Keratinocyte (primary cell): ENCODE results near the gene CLSTN2. TPM values are rescaled to one million over a fixed set of nuclear protein-coding genes. Genes with fewer than 3 reads are reported as not detected.

Source experiments
- DNase-seq: peaks from one replicate; pipeline ENCODE4 v3.0.0-alpha.2; 2011; ENCODE audit warnings: low read depth, missing footprints, low spot score
- FAIRE-seq: peaks from 2 replicates; lab custom pipeline; 2011; peaks lifted over from hg19 to GRCh38; lab: Jason Lieb, UNC
- H2AFZ ChIP-seq: 2 replicates; pipeline ENCODE4 v1.6.0; 2012; ENCODE audit warnings: low read length, control low read depth, inconsistent platforms; ENCODE audit not compliant: control insufficient read depth
- H3K27ac ChIP-seq: 2 replicates; pipeline ENCODE4 v1.5.1; 2011; ENCODE audit warnings: low read length; ENCODE audit not compliant: control insufficient read depth, insufficient read depth
- H3K27me3 ChIP-seq: 3 replicates; pipeline ENCODE4 v1.6.0; 2011; ENCODE audit warnings: low read length; ENCODE audit not compliant: control insufficient read depth, insufficient read depth; ENCODE audit errors: extremely low read depth
- H3K36me3 ChIP-seq, 2 experiments: 2 replicates in 1 of 2; 3 replicates in 1 of 2; pipeline ENCODE4 v1.5.1; 2011; ENCODE audit warnings: low read length in 2 of 2, mild to moderate bottlenecking in 1 of 2; ENCODE audit not compliant: control insufficient read depth in 2 of 2, insufficient read depth in 2 of 2; ENCODE audit errors: extremely low read depth in 1 of 2
- H3K4me1 ChIP-seq: 3 replicates; pipeline ENCODE4 v1.5.1; 2011; ENCODE audit warnings: low read length; ENCODE audit not compliant: control insufficient read depth, insufficient read depth; ENCODE audit errors: extremely low read depth
- H3K4me2 ChIP-seq: 3 replicates; pipeline ENCODE4 v1.6.0; 2011; ENCODE audit warnings: low read depth, low read length; ENCODE audit not compliant: control insufficient read depth, insufficient read depth; ENCODE audit errors: extremely low read depth
- H3K4me3 ChIP-seq, 3 experiments: fragments of 200-600 bp in 1 of 3; sonication (generic) in 1 of 3; 2 replicates in 2 of 3; 3 replicates in 1 of 3; pipeline ENCODE4 v1.5.1; 2011 to 2016; ENCODE audit warnings: low read length in 3 of 3, mild to moderate bottlenecking in 3 of 3, control low read depth in 2 of 3, inconsistent platforms in 1 of 3, low read depth in 1 of 3, mixed read lengths in 1 of 3, mixed run types in 1 of 3, moderate library complexity in 1 of 3; ENCODE audit not compliant: control insufficient read depth in 2 of 3, insufficient read depth in 2 of 3; ENCODE audit errors: extremely low read depth in 1 of 3
- H3K79me2 ChIP-seq: 2 replicates; pipeline ENCODE4 v1.6.0; 2012; ENCODE audit warnings: low read length; ENCODE audit not compliant: control insufficient read depth, insufficient read depth
- H3K9ac ChIP-seq: 3 replicates; pipeline ENCODE4 v1.6.0; 2011; ENCODE audit warnings: low read length; ENCODE audit not compliant: control insufficient read depth, insufficient read depth; ENCODE audit errors: extremely low read depth
- H3K9me1 ChIP-seq: 3 replicates; pipeline ENCODE4 v1.6.0; 2011; ENCODE audit warnings: low read length; ENCODE audit not compliant: control insufficient read depth, insufficient read depth; ENCODE audit errors: extremely low read depth
- H3K9me3 ChIP-seq: 2 replicates; pipeline ENCODE4 v1.5.1; 2012; ENCODE audit warnings: low read depth, low read length; ENCODE audit not compliant: control insufficient read depth
- H4K20me1 ChIP-seq: 3 replicates; pipeline ENCODE4 v1.6.0; 2011; ENCODE audit warnings: low read length; ENCODE audit not compliant: control insufficient read depth, insufficient read depth; ENCODE audit errors: extremely low read depth
- EZH2 ChIP-seq: IDR thresholded peaks from one replicate; pipeline ENCODE4 v1.6.1; 2012; ENCODE audit warnings: inconsistent platforms, mild to moderate bottlenecking, low read length, moderate library complexity
- dilution Hi-C: fragments of 300-500 bp; cut with MboI; formaldehyde crosslinking; loops from one replicate; pipeline ENCODE4 v1.7.0; 2020; ENCODE audit warnings: low sequenced_read_pairs; ENCODE audit not compliant: extremely low pct_ligation_motif_present
- polyA plus RNA-seq, 5 experiments: library from polyadenylated mRNA; depleted of rRNA in 3 of 5; stranded (reverse) in 3 of 5; stranded (forward) in 1 of 5; unstranded in 1 of 5; fragments of >200 nt; gene quantifications; 1 replicate in 1 of 5; 2 replicates in 3 of 5; 3 replicates in 1 of 5; pipeline versions ENCODE4 v1.2.1 to v1.2.3, GENCODE V29; 2011 to 2012; ENCODE audit warnings: missing spikeins in 2 of 5, low read depth in 1 of 5, low replicate concordance in 1 of 5
- TF ChIP-seq, protein P1 (sequence below), 3 experiments: IDR thresholded peaks in 1 of 3; conservative IDR thresholded peaks in 1 of 3; optimal IDR thresholded peaks in 1 of 3; 2 replicates in 2 of 3; 3 replicates in 1 of 3; pipeline versions ENCODE3 to v1.5.1; 2011; ENCODE audit warnings: low read length in 3 of 3, mild to moderate bottlenecking in 3 of 3, moderate library complexity in 2 of 3, control low read depth in 1 of 3, inconsistent platforms in 1 of 3; ENCODE audit not compliant: insufficient read depth in 2 of 3; ENCODE audit errors: extremely low read depth in 1 of 3

The CLSTN2 gene
- polyA plus RNA-seq, 1 donor (not counting 4 experiments of a cell fraction or from before 2014, with no cell fraction given) = 0.09 TPM

DNA sequence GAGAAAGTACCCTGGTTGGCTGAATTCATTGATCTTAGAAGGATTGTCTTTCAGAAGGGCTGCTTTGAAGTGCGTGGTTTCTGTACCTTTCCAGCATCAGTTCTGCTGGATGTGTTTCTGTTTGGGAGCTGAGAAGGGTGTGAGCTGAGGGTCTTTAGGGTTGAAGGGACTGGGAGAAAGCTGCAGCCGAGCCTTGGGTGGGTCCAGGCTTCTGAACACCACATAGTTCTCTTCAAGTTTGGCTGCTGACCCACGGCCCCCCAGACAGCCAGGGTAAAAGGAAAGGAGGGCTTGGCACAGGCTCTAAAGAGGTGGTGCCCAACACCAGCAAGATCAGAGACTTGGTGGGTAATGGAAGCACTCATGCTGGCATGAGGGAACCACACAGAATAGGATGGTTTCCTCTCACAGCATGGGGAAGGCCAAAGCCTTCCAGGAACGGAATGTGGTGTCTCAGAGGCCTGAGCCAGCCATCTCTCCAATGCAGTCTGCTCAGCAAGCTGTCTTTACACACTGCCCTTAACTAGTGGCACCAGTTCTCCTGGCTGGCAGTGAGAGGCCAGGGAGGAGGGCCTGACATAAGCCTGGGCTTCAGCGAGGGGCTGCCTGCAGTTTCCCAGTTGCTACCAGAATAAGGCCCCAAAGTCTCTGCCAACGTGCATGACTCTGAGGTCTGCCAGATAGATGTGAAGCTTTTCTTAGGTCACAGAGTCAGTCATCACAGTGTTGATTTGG, 503.9 kb downstream of the CLSTN2 start:
- no peaks in the 10 kb centered on the region for H3K9me3 ChIP-seq
- H3K4me1 ChIP-seq = peaks cover 7% of the 10 kb centered on the region
- no peak overlapping the region for H2AFZ ChIP-seq
- no peaks in the 10 kb centered on the region for H3K36me3 ChIP-seq
- no peak overlapping the region for H3K27ac ChIP-seq
- H3K4me3 ChIP-seq = no peak overlapping the region
- TF ChIP-seq EZH2 = no peak
- TF ChIP-seq, protein P1, sequence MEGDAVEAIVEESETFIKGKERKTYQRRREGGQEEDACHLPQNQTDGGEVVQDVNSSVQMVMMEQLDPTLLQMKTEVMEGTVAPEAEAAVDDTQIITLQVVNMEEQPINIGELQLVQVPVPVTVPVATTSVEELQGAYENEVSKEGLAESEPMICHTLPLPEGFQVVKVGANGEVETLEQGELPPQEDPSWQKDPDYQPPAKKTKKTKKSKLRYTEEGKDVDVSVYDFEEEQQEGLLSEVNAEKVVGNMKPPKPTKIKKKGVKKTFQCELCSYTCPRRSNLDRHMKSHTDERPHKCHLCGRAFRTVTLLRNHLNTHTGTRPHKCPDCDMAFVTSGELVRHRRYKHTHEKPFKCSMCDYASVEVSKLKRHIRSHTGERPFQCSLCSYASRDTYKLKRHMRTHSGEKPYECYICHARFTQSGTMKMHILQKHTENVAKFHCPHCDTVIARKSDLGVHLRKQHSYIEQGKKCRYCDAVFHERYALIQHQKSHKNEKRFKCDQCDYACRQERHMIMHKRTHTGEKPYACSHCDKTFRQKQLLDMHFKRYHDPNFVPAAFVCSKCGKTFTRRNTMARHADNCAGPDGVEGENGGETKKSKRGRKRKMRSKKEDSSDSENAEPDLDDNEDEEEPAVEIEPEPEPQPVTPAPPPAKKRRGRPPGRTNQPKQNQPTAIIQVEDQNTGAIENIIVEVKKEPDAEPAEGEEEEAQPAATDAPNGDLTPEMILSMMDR (optimal IDR thresholded peaks at IDR 0.05 in 1 of 3, IDR thresholded peaks at IDR 0.05 in 1 of 3, conservative IDR thresholded peaks at IDR 0.05 in 1 of 3; ENCODE audit: extremely low read depth in 1 of 3, insufficient read depth in 2 of 3, low read length in 3 of 3) = no peak
- DNase-seq = no peak
- H3K79me2 ChIP-seq = no peaks in the 10 kb centered on the region
- no peaks in the 10 kb centered on the region for H4K20me1 ChIP-seq
- no peak overlapping the region for H3K4me2 ChIP-seq
- no peak for FAIRE-seq
- no peaks in the 10 kb centered on the region for H3K27me3 ChIP-seq
- dilution Hi-C loops = no loop called here
- H3K9me1 ChIP-seq = no peaks in the 10 kb centered on the region
- H3K9ac ChIP-seq = no peak overlapping the region

DNA sequence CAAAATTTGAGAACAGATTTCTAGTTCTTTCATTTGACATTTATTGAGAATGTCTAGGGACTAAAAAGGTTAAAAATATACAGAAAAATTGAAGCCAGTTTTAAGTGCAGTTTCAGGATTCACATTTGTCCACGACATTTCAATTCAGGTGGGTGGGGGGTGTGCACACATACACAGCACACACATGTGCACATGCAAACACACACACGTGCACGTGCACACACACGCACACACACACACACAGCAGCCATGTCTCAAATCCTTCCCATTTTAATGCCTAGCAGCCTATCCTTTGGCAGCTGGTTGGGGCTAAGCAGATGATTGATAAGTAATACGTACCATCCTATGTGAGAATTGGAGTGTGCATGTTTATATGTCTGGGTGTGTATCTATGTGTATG, 504.5 kb downstream of the CLSTN2 start:
- H3K9me1 ChIP-seq = no peaks in the 10 kb centered on the region
- H3K9ac ChIP-seq = no peak overlapping the region
- no peaks in the 10 kb centered on the region for H3K79me2 ChIP-seq
- no peaks in the 10 kb centered on the region for H4K20me1 ChIP-seq
- no peak overlapping the region for H3K4me3 ChIP-seq
- DNase-seq (no peak), FAIRE-seq (no peak)
- H3K36me3 ChIP-seq = no peaks in the 10 kb centered on the region
- no peak overlapping the region for H3K27ac ChIP-seq
- H3K27me3 ChIP-seq = no peaks in the 10 kb centered on the region
- peaks cover 7% of the 10 kb centered on the region for H3K4me1 ChIP-seq
- no peak overlapping the region for H2AFZ ChIP-seq
- no peak overlapping the region for H3K4me2 ChIP-seq
- H3K9me3 ChIP-seq = no peaks in the 10 kb centered on the region
- TF ChIP-seq EZH2 = no peak
- TF ChIP-seq, protein P1 (optimal IDR thresholded peaks at IDR 0.05 in 1 of 3, IDR thresholded peaks at IDR 0.05 in 1 of 3, conservative IDR thresholded peaks at IDR 0.05 in 1 of 3; ENCODE audit: extremely low read depth in 1 of 3, insufficient read depth in 2 of 3, low read length in 3 of 3) = no peak
- dilution Hi-C loops = no loop called here
